K562 (cell line): ENCODE measurements around the gene CCDC106. TPM values are rescaled to one million over a fixed set of nuclear protein-coding genes. Genes with fewer than 3 reads are reported as not detected.

Experiments used
- ARID2 ChIP-seq: fragments of 450-650 bp; IDR thresholded peaks from 2 replicates; pipeline ENCODE4 v1.6.1; 2017; ENCODE audit warnings: antibody characterized with exemption, mild to moderate bottlenecking
- BDP1 ChIP-seq: IDR thresholded peaks from 3 replicates; pipeline ENCODE4 v1.6.1; 2011; ENCODE audit not compliant: insufficient read length, insufficient read depth
- CC2D1A ChIP-seq: fragments of 450-650 bp; IDR thresholded peaks from 2 replicates; pipeline ENCODE4 v1.6.1; 2017; ENCODE audit warnings: mild to moderate bottlenecking
- CREBBP ChIP-seq: IDR thresholded peaks from one replicate; pipeline ENCODE4 v1.6.1; 2012; ENCODE audit warnings: low read depth, mild to moderate bottlenecking, control low read depth, inconsistent platforms, low read length
- DMBX1 ChIP-seq: fragments of 250-450 bp; sonication (Bioruptor Pico); IDR thresholded peaks from 2 replicates; pipeline ENCODE4 v1.8.0; 2022; ENCODE audit warnings: inconsistent platforms, mild to moderate bottlenecking, moderate library complexity, borderline replicate concordance
- FOXP1 ChIP-seq: sonication (generic); formaldehyde crosslinking; IDR thresholded peaks from 2 replicates; pipeline ENCODE4 v1.8.0; 2022; ENCODE audit warnings: mild to moderate bottlenecking, missing genetic modification reagents
- HIVEP1 ChIP-seq: fragments of 250-450 bp; sonication (Bioruptor Pico); IDR thresholded peaks from 2 replicates; pipeline ENCODE4 v1.4.0; 2020; ENCODE audit warnings: mild to moderate bottlenecking
- KHSRP ChIP-seq: fragments of 450-650 bp; IDR thresholded peaks from 2 replicates; pipeline ENCODE4 v1.6.1; 2017
- NR2C1 ChIP-seq, 2 experiments: fragments of 450-650 bp; IDR thresholded peaks; 2 replicates each; pipeline ENCODE4 v1.6.1; 2017; ENCODE audit warnings: mild to moderate bottlenecking in 2 of 2, antibody characterized with exemption in 1 of 2, inconsistent platforms in 1 of 2, missing compliant biosample characterization in 1 of 2, missing genetic modification characterization in 1 of 2
- NRF1 ChIP-seq, 2 experiments: fragments of 450-650 bp; IDR thresholded peaks in 1 of 2; conservative IDR thresholded peaks in 1 of 2; 2 replicates each; pipeline ENCODE4 v1.6.1; 2014; ENCODE audit warnings: mild to moderate bottlenecking in 2 of 2
- PHB2 ChIP-seq: fragments of 450-650 bp; IDR thresholded peaks from 2 replicates; pipeline ENCODE4 v1.6.1; 2017; ENCODE audit warnings: low read depth
- RBM34 ChIP-seq: fragments of 200-400 bp; formaldehyde crosslinking; IDR thresholded peaks from 2 replicates; pipeline ENCODE4 v1.6.1; 2018; ENCODE audit warnings: low read length, borderline replicate concordance; ENCODE audit not compliant: insufficient read depth
- SRSF3 ChIP-seq: fragments of 200-400 bp; formaldehyde crosslinking; IDR thresholded peaks from 2 replicates; pipeline ENCODE4 v1.6.1; 2016; ENCODE audit warnings: mild to moderate bottlenecking, low read length, moderate library complexity; ENCODE audit not compliant: insufficient read depth
- TCF7L2 ChIP-seq: fragments of 150-350 bp; IDR thresholded peaks from 2 replicates; pipeline ENCODE4 v1.6.1; 2016; ENCODE audit warnings: low read depth, mild to moderate bottlenecking, low read length, moderate library complexity
- ZBTB8A ChIP-seq: fragments of 450-650 bp; IDR thresholded peaks from 2 replicates; pipeline ENCODE4 v1.6.1; 2018; ENCODE audit warnings: mild to moderate bottlenecking, moderate library complexity; ENCODE audit not compliant: partially characterized antibody
- ZNF311 ChIP-seq: fragments of 250-450 bp; sonication (Bioruptor Pico); IDR thresholded peaks from 2 replicates; pipeline ENCODE4 v1.4.0; 2020; ENCODE audit warnings: mild to moderate bottlenecking, moderate library complexity
- ZNF431 ChIP-seq: sonication (generic); formaldehyde crosslinking; IDR thresholded peaks from 2 replicates; pipeline ENCODE4 v1.8.0; 2022; ENCODE audit warnings: mild to moderate bottlenecking, missing genetic modification reagents
- polyA plus RNA-seq, 8 experiments: library from polyadenylated mRNA; depleted of rRNA in 4 of 8; stranded (reverse) in 5 of 8; unstranded in 3 of 8; fragments of >200 nt; fragmentation: Nextera tagmentation in 2 of 8; fragmentation: Illumina TruSeq in 1 of 8; extraction: Ambion mirVana in 2 of 8; extraction: Trizol in 1 of 8; gene quantifications; 2 replicates each; pipeline versions ENCODE4 v1.2.1 to v1.2.3, GENCODE V29; 2011 to 2014; ENCODE audit warnings: inconsistent platforms in 1 of 8, missing spikeins in 1 of 8
- total RNA-seq, 7 experiments: library from RNA; depleted of rRNA in 6 of 7; stranded (reverse); fragments of >200 nt in 6 of 7; fragmentation: Illumina TruSeq in 2 of 7; extraction: Trizol in 2 of 7; gene quantifications; 2 replicates each; pipeline versions ENCODE4 v1.2.1 to v1.2.3, GENCODE V29; 2011 to 2021; ENCODE audit warnings: low replicate concordance in 1 of 7
- TF ChIP-seq, protein P1 (sequence below): fragments of 200-800 bp; sonication (Bioruptor generic); IDR thresholded peaks from 2 replicates; pipeline ENCODE4 v1.6.1; 2017; ENCODE audit warnings: missing genetic modification characterization, missing compliant biosample characterization
- TF ChIP-seq, protein P2 (sequence below): sonication (generic); formaldehyde crosslinking; IDR thresholded peaks from 2 replicates; pipeline ENCODE4 v1.8.0; 2022; ENCODE audit warnings: missing genetic modification reagents, mild to moderate bottlenecking, borderline replicate concordance
- TF ChIP-seq, protein P3 (sequence below): fragments of 250-450 bp; sonication (Bioruptor Pico); IDR thresholded peaks from 2 replicates; pipeline ENCODE4 v1.4.0; 2020; ENCODE audit warnings: mild to moderate bottlenecking, moderate library complexity
- TF ChIP-seq, protein P4 (sequence below): IDR thresholded peaks from 3 replicates; pipeline ENCODE4 v1.6.1; 2011; ENCODE audit warnings: borderline replicate concordance, mild to moderate bottlenecking; ENCODE audit not compliant: insufficient read length, insufficient read depth

The CCDC106 gene
- total and polyA plus RNA-seq, 9 of the 15 experiments (the other 6 are each of a cell fraction or from before 2014, with no cell fraction given) = 0.10 to 27.5 (median 15.0) TPM; not detected in 1

DNA sequence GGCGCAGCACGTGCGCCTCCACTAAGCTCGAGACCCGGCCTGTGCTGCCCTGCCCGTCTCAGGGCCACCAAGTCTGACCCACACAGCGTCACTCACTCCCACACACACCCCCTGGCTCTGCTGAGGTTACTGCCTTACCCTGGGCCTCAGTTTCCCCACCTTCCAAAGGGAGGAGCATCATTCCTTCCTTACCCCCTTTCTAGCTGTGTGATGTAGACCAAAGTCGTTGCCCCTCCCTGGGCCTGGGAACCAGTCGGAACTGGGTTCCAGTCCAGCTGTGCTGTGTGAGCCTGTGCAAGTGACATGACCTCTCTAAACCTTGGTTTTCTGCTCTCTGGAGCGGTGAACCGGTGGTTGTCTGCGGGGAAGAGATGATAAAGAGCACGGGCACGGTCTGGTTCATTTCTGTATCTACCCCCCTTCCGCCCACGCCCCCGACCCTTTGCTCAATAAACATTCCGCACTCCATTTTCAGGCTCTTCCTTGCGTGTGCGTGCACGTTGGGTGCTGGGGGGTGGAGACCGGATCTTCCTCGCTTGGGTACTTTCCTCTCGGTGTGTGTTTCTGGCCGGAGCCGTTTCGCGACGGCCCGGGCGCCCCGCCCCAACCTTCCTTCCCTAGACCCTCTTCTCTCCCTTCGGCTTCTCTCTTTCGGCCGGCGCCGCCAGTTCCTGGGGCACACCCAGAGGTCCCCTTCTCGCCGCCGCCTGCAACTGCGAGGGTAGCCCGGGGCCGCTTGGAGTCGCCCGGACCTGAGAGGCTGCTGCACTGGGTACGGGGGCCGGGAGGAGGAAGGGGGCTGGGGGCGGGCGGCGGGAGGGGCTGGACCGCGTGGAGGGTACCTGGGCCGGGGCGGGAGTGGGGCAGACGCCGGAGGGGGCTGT is 4.8 kb upstream of the CCDC106 start, which contains the start of gene ZNF581 (continued):
- TF ChIP-seq FOXP1 (CRISPR knock-in tag) (peak; percentile 65; the same call in 1 of the 2 replicates), CREBBP (no peak), ZBTB8A (no peak), NR2C1 (IDR thresholded peaks at IDR 0.05) (peak; percentile 42; the same call in 1 of the 2 replicates), NR2C1 (tag; IDR thresholded peaks at IDR 0.05) (peak; percentile 78), DMBX1 (CRISPR knock-in tag) (0 out of 2 replicates have a peak, but pooled peaks have one; percentile 13), SRSF3 (no peak), CC2D1A (no peak), NRF1 (conservative IDR thresholded peaks at IDR 0.05 in 1 of 2, IDR thresholded peaks at IDR 0.05 in 1 of 2) (0 out of 4 replicates have a peak, but pooled peaks of 1 of the 2 experiments have one; percentile 21), RBM34 (no peak), ARID2 (no peak), ZNF311 (CRISPR knock-in tag) (no peak), KHSRP (no peak), ZNF431 (CRISPR knock-in tag) (no peak), HIVEP1 (0 out of 2 replicates have a peak, but pooled peaks have one; percentile 40), PHB2 (no peak), TCF7L2 (no peak), BDP1 (no peak)
- TF ChIP-seq, protein P1, sequence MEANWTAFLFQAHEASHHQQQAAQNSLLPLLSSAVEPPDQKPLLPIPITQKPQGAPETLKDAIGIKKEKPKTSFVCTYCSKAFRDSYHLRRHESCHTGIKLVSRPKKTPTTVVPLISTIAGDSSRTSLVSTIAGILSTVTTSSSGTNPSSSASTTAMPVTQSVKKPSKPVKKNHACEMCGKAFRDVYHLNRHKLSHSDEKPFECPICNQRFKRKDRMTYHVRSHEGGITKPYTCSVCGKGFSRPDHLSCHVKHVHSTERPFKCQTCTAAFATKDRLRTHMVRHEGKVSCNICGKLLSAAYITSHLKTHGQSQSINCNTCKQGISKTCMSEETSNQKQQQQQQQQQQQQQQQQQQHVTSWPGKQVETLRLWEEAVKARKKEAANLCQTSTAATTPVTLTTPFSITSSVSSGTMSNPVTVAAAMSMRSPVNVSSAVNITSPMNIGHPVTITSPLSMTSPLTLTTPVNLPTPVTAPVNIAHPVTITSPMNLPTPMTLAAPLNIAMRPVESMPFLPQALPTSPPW = peak; percentile 96
- TF ChIP-seq, protein P2, sequence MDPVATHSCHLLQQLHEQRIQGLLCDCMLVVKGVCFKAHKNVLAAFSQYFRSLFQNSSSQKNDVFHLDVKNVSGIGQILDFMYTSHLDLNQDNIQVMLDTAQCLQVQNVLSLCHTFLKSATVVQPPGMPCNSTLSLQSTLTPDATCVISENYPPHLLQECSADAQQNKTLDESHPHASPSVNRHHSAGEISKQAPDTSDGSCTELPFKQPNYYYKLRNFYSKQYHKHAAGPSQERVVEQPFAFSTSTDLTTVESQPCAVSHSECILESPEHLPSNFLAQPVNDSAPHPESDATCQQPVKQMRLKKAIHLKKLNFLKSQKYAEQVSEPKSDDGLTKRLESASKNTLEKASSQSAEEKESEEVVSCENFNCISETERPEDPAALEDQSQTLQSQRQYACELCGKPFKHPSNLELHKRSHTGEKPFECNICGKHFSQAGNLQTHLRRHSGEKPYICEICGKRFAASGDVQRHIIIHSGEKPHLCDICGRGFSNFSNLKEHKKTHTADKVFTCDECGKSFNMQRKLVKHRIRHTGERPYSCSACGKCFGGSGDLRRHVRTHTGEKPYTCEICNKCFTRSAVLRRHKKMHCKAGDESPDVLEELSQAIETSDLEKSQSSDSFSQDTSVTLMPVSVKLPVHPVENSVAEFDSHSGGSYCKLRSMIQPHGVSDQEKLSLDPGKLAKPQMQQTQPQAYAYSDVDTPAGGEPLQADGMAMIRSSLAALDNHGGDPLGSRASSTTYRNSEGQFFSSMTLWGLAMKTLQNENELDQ (CRISPR knock-in tag) = no peak
- TF ChIP-seq, protein P3, sequence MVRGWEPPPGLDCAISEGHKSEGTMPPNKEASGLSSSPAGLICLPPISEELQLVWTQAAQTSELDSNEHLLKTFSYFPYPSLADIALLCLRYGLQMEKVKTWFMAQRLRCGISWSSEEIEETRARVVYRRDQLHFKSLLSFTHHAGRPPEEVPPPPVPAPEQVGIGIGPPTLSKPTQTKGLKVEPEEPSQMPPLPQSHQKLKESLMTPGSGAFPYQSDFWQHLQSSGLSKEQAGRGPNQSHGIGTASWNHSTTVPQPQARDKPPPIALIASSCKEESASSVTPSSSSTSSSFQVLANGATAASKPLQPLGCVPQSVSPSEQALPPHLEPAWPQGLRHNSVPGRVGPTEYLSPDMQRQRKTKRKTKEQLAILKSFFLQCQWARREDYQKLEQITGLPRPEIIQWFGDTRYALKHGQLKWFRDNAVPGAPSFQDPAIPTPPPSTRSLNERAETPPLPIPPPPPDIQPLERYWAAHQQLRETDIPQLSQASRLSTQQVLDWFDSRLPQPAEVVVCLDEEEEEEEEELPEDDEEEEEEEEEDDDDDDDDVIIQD (CRISPR knock-in tag) = no peak
- TF ChIP-seq, protein P4, sequence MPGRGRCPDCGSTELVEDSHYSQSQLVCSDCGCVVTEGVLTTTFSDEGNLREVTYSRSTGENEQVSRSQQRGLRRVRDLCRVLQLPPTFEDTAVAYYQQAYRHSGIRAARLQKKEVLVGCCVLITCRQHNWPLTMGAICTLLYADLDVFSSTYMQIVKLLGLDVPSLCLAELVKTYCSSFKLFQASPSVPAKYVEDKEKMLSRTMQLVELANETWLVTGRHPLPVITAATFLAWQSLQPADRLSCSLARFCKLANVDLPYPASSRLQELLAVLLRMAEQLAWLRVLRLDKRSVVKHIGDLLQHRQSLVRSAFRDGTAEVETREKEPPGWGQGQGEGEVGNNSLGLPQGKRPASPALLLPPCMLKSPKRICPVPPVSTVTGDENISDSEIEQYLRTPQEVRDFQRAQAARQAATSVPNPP = no peak
